Esophagus muscularis mucosa (tissue), 3 donors: ENCODE measurements around the gene APH1B.

ENCODE experiments used
- CTCF ChIP-seq, 3 experiments: fragments of 200-600 bp in 2 of 3; fragments of 450-650 bp in 1 of 3; sonication (generic) in 2 of 3; IDR thresholded peaks; one replicate each; pipeline ENCODE4 v1.5.1; 2017 to 2019; ENCODE audit warnings: antibody characterized with exemption in 3 of 3, mild to moderate bottlenecking in 2 of 3, moderate library complexity in 1 of 3
- POLR2AphosphoS5 ChIP-seq, 2 donors: sonication (generic); formaldehyde crosslinking; IDR thresholded peaks; one replicate each; pipeline ENCODE4 v1.6.1; 2017; ENCODE audit warnings: antibody characterized with exemption in 2 of 2

- TF ChIP-seq CTCF (IDR thresholded peaks at IDR 0.05) (no peak), POLR2AphosphoS5 (IDR thresholded peaks at IDR 0.05) (no peak)
Observed at GRCh38 chr15:63233667-63234423, 43.6 kb upstream of the APH1B start.
